CD4-positive, alpha-beta T cell treated with Interleukin-1 beta for 1 hour (primary cell): ENCODE measurements around the gene DSCAML1.
"Not testable (repeated sequence)": the region's sequence is repeated elsewhere in the genome, so short reads cannot be mapped to it uniquely, and the experiment has no call there.

Source experiments
- DNase-seq, 2 donors: peaks; one replicate each; pipeline ENCODE4 v3.0.0-alpha.2; 2020 to 2022

Gene DSCAML1

GRCh38 chr11:117792241-117792640, 4.8 kb downstream of the DSCAML1 start:
- DNase-seq, result no peak

GRCh38 chr11:117790279-117790678, 6.7 kb downstream of the DSCAML1 start:
- no peak for DNase-seq

GRCh38 chr11:117789241-117789640, 7.8 kb downstream of the DSCAML1 start:
- no peak for DNase-seq

- no peak for DNase-seq
Observed at GRCh38 chr11:117786135-117786870, 10.7 kb downstream of the DSCAML1 start.

GRCh38 chr11:117782101-117782500, 14.9 kb downstream of the DSCAML1 start:
- DNase-seq, result no peak

- no peak for DNase-seq
Observed at GRCh38 chr11:117781627-117782026, 15.4 kb downstream of the DSCAML1 start.

GRCh38 chr11:117780456-117780855, 16.6 kb downstream of the DSCAML1 start:
- no peak for DNase-seq

GRCh38 chr11:117774553-117774952, 22.5 kb downstream of the DSCAML1 start:
- no peak for DNase-seq

GRCh38 chr11:117772360-117772759, 24.7 kb downstream of the DSCAML1 start:
- no peak for DNase-seq

- no peak for DNase-seq
Observed at GRCh38 chr11:117771841-117772240, 25.2 kb downstream of the DSCAML1 start.

GRCh38 chr11:117771197-117771596, 25.8 kb downstream of the DSCAML1 start:
- no peak for DNase-seq

GRCh38 chr11:117770061-117770460, 27.0 kb downstream of the DSCAML1 start:
- DNase-seq, result no peak

GRCh38 chr11:117769533-117769932, 27.5 kb downstream of the DSCAML1 start:
- DNase-seq, result no peak

GRCh38 chr11:117768506-117768905, 28.5 kb downstream of the DSCAML1 start:
- no peak for DNase-seq

GRCh38 chr11:117767071-117767470, 29.9 kb downstream of the DSCAML1 start:
- no peak for DNase-seq

- no peak for DNase-seq
Observed at GRCh38 chr11:117766576-117766975, 30.4 kb downstream of the DSCAML1 start.

GRCh38 chr11:117766026-117766425, 31.0 kb downstream of the DSCAML1 start:
- DNase-seq, result no peak

GRCh38 chr11:117765068-117765467, 31.9 kb downstream of the DSCAML1 start:
- DNase-seq, result no peak

GRCh38 chr11:117763465-117763864, 33.6 kb downstream of the DSCAML1 start:
- not testable (repeated sequence) for DNase-seq

- no peak for DNase-seq
Observed at GRCh38 chr11:117761993-117762392, 35.0 kb downstream of the DSCAML1 start.

GRCh38 chr11:117759305-117759704, 37.7 kb downstream of the DSCAML1 start:
- no peak for DNase-seq

- DNase-seq, result no peak
Observed at GRCh38 chr11:117754030-117754429, 43.0 kb downstream of the DSCAML1 start.

- DNase-seq, result no peak
Observed at GRCh38 chr11:117752721-117753237, 44.2 kb downstream of the DSCAML1 start.

GRCh38 chr11:117752071-117752470, 44.9 kb downstream of the DSCAML1 start:
- no peak for DNase-seq
